Measurements from ENCODE around the gene CACNA1C. TPM values are rescaled to one million over a fixed set of nuclear protein-coding genes. Genes with fewer than 3 reads are reported as not detected.

CACNA1C gene
- total RNA-seq, 1 experiment from 2014 or later = 1.1 TPM

DNA sequence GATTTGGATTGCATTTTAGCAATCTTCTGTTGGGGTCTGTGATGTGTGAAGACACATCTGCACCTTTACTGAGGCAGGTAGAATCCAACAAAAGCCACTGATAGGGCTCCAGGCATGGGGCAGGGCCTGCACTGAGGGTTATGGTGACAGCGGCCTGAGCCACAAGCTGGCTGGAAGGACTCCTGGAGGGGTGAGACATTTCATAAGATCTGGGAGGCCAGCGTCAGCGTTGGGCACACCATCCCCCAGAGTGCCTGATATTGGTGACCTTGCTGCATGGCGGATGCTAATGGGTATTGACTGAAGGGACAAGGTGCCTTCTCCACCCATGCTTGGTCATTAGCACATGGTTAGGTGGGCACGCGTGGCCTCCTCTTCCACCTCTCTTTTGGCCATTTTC, 187.6 kb downstream of the CACNA1C start:
- no peak overlapping the region for H3K4me3 Mint-ChIP-seq
- Histone ChIP-seq H3T11ph (ENCODE audit: low read length) (no peak overlapping the region), H3K23ac (ENCODE audit: insufficient read length, low read depth, low read length) (no peak overlapping the region), H3K79me2 (ENCODE audit: insufficient read depth, low read length) (no peaks in the 10 kb centered on the region), H4K20me1 (ENCODE audit: control insufficient read depth, insufficient read depth, insufficient read length) (no peaks in the 10 kb centered on the region), H3K27me3 (ENCODE audit: insufficient read depth, low read length) (no peaks in the 10 kb centered on the region), H4K8ac (replicated peaks; ENCODE audit: insufficient read length, low read depth, low read length) (no peak overlapping the region), H3K9ac (ENCODE audit: extremely low read depth, insufficient read length, low read length) (no peak overlapping the region), H2BK20ac (ENCODE audit: low read depth, low read length, poor library complexity, severe bottlenecking) (no peak overlapping the region), H2AFZ (ENCODE audit: low read length) (no peak overlapping the region), H3K23me2 (ENCODE audit: insufficient read length, low read depth, low read length, poor library complexity, severe bottlenecking) (no peaks in the 10 kb centered on the region), H2BK5ac (ENCODE audit: insufficient read length, low read length) (no peak overlapping the region), H2BK15ac (ENCODE audit: low read depth, low read length) (no peak overlapping the region), H3K4me1 (ENCODE audit: insufficient read depth, low read length) (peaks cover 5% of the 10 kb centered on the region; the same call in 1 of the 2 replicates), H4K91ac (ENCODE audit: insufficient read length, low read depth, low read length) (no peak overlapping the region), H2AK5ac (ENCODE audit: insufficient read length, low read length) (no peak overlapping the region), H3K79me1 (ENCODE audit: insufficient read depth, low read depth, low read length, poor library complexity, severe bottlenecking) (no peaks in the 10 kb centered on the region), H3K4me2 (ENCODE audit: insufficient read depth, insufficient read length, low read length) (no peak overlapping the region), H3K14ac (ENCODE audit: insufficient read depth, low read length) (no peak overlapping the region), H3K4ac (ENCODE audit: low read depth, low read length) (no peak overlapping the region), H2BK120ac (ENCODE audit: low read depth, low read length, poor library complexity, severe bottlenecking) (no peak overlapping the region), H3K18ac (ENCODE audit: insufficient read length, low read depth, low read length) (no peak overlapping the region), H3K27ac (ENCODE audit: insufficient read length, low read depth, low read length) (no peak overlapping the region), H3K56ac (ENCODE audit: insufficient read length, low read depth, low read length) (no peak overlapping the region), H2BK12ac (ENCODE audit: insufficient read length, low read depth, low read length) (no peak overlapping the region), H4K5ac (ENCODE audit: insufficient read length, low read depth, low read length) (no peak overlapping the region), H3K9me3 (ENCODE audit: control insufficient read depth, low read depth, low read length) (no peaks in the 10 kb centered on the region)
- TF ChIP-seq CTCF (conservative IDR thresholded peaks at IDR 0.05) = no peak
- H3K4me1 Mint-ChIP-seq = peaks cover 35 to 41% of the 10 kb centered on the region in 2 experiments
- WGBS (ENCODE audit: extremely low coverage, insufficient read length, low lambda C conversion rate) = no CpG with 5 or more reads among the region's 6 CpGs
- no peaks in the 10 kb centered on the region; a peak in 1 of 7 replicates for H3K36me3 Mint-ChIP-seq (ENCODE audit: insufficient read depth in 1 of 3, low read depth in 3 of 3)
- no peaks in the 10 kb centered on the region; a peak in 1 of 5 replicates for H3K9me3 Mint-ChIP-seq
- H3K27ac Mint-ChIP-seq = no peak overlapping the region
- DNase-seq = no peak
- H3K27me3 Mint-ChIP-seq (ENCODE audit: low read depth) = no peaks in the 10 kb centered on the region; the same call in 1 of the 2 replicates

Data from H9 (cell line).